Cardiac muscle cell (in vitro differentiated cells and primary cell): Measurements from ENCODE around the gene NYNRIN. TPM values are rescaled to one million over a fixed set of nuclear protein-coding genes. Genes with fewer than 3 reads are reported as not detected.
"Not testable (repeated sequence)": the region's sequence is repeated elsewhere in the genome, so short reads cannot be mapped to it uniquely, and the experiment has no call there.

Source experiments
- DNase-seq, 2 donors: peaks; one replicate each; pipeline versions ENCODE4 v3.0.0 to v3.0.0-alpha.2; 2010 to 2017; ENCODE audit warnings: low read depth in 1 of 2, low spot score in 1 of 2
- H3K27ac ChIP-seq: fragments of 200-600 bp; sonication (generic); 2 replicates; pipeline ENCODE4 v1.5.1; 2016
- H3K27me3 ChIP-seq: fragments of 200-600 bp; sonication (generic); 2 replicates; pipeline ENCODE4 v1.6.0; 2016; ENCODE audit warnings: control low read depth
- H3K36me3 ChIP-seq: fragments of 200-600 bp; sonication (generic); 2 replicates; pipeline ENCODE4 v1.5.1; 2016; ENCODE audit warnings: control low read depth
- H3K4me1 ChIP-seq: fragments of 200-600 bp; sonication (generic); 2 replicates; pipeline ENCODE4 v1.8.1; 2017; ENCODE audit warnings: low read depth, mild to moderate bottlenecking, mixed run types
- H3K4me3 ChIP-seq: fragments of 200-600 bp; sonication (generic); 2 replicates; pipeline ENCODE4 v1.5.1; 2016; ENCODE audit warnings: mild to moderate bottlenecking
- H3K9me3 ChIP-seq: fragments of 200-600 bp; sonication (generic); 2 replicates; pipeline ENCODE4 v1.5.1; 2017; ENCODE audit warnings: low read depth, mild to moderate bottlenecking, control low read depth
- polyA plus RNA-seq: library from polyadenylated mRNA; unstranded; fragments of >200 nt; fragmentation: Nextera tagmentation; extraction: Ambion mirVana; gene quantifications from 2 replicates; pipeline ENCODE4 v1.2.1, GENCODE V29; 2016
- total RNA-seq: library from RNA; depleted of rRNA; stranded (reverse); fragments of >200 nt; gene quantifications from 2 replicates; pipeline ENCODE4 v1.2.3, GENCODE V29; 2016
- TF ChIP-seq, protein P1 (sequence below): IDR thresholded peaks from 2 replicates; pipeline ENCODE4 v1.5.1; 2012; ENCODE audit warnings: low read depth, mild to moderate bottlenecking, low read length

The NYNRIN gene
- total RNA-seq (37.2 and 56.2 TPM in 2 replicates), polyA plus RNA-seq (21.3 and 30.7 TPM in 2 replicates)

DNA sequence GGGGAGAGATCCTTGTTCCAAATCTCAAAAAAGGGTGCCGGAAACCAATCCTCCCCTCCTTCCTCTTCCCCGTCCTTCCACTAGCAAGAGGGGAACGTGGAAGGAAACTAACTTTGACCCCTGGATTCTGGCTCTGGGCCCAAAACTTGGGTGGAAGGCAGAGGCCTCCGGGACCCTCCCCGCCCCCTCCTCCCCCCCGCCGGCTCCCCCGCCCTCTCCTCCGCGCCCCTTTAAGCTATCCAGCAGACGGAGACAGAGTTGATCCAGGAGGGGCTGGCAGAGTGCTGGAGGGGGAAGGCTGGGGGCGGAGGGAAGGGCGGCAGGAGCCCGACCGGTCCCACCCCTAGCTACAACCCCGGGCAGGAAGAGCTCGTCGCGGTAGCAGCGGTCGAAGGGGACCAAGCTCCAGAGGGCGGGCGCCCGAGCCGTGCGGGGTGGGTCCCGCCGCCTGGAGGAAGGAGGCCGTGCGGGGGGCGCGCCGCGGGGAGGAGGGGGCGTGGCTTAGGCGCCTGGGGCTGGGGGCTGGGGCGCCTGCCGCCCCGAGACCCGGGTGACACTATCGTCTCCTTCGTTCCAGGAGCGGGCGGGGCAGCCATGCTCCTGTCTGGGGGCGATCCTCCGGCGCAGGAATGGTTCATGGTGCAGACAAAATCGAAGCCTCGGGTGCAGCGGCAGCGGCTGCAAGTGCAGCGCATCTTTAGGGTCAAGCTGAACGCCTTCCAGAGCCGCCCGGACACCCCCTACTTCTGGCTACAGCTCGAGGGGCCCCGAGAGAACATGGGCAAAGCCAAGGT, at the start of gene NYNRIN:
Gene NYNRIN (plus strand): TSS at position 351 of the 794 bp plus-strand sequence. CDS start 244 bp downstream, at position 595.
- Histone ChIP-seq H3K9me3 (no peaks in the 10 kb centered on the region), H3K4me1 (peaks cover 35% of the 10 kb centered on the region), H3K27ac (peak within 1 kb of the TSS; percentile 69), H3K4me3 (peak within 1 kb of the TSS; percentile 61), H3K27me3 (no peaks in the 10 kb centered on the region), H3K36me3 (no peaks in the 10 kb centered on the region)
- DNase-seq = peak; percentile 79 to 82
- TF ChIP-seq, protein P1, sequence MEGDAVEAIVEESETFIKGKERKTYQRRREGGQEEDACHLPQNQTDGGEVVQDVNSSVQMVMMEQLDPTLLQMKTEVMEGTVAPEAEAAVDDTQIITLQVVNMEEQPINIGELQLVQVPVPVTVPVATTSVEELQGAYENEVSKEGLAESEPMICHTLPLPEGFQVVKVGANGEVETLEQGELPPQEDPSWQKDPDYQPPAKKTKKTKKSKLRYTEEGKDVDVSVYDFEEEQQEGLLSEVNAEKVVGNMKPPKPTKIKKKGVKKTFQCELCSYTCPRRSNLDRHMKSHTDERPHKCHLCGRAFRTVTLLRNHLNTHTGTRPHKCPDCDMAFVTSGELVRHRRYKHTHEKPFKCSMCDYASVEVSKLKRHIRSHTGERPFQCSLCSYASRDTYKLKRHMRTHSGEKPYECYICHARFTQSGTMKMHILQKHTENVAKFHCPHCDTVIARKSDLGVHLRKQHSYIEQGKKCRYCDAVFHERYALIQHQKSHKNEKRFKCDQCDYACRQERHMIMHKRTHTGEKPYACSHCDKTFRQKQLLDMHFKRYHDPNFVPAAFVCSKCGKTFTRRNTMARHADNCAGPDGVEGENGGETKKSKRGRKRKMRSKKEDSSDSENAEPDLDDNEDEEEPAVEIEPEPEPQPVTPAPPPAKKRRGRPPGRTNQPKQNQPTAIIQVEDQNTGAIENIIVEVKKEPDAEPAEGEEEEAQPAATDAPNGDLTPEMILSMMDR = no peak

DNA sequence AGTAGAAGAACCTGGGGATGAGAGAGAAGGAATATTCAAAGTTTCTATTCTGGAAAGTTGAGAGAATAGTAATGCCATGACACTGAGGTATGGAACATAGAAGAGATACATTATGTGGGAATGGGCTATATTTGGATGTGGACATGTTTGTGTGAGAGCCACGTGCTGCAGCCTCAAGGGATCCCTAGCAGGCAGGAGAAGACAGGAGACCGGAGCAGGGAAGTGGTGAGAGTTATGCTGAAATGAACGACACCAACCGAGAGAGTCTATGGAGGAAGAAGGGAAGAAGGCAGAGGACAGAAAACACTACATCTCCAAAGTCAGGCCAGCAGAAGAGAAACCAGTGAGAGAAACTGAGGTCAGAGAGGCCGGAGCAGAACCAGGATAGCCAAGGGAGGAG, 49.1 kb upstream of the NYNRIN start:
- H3K27me3 ChIP-seq = peaks cover 81% of the 10 kb centered on the region
- H3K9me3 ChIP-seq = no peaks in the 10 kb centered on the region
- H3K27ac ChIP-seq = no peak overlapping the region
- no peak overlapping the region for H3K4me3 ChIP-seq
- TF ChIP-seq, protein P1 = no peak
- DNase-seq = no peak
- H3K4me1 ChIP-seq = no peaks in the 10 kb centered on the region
- no peaks in the 10 kb centered on the region for H3K36me3 ChIP-seq

DNA sequence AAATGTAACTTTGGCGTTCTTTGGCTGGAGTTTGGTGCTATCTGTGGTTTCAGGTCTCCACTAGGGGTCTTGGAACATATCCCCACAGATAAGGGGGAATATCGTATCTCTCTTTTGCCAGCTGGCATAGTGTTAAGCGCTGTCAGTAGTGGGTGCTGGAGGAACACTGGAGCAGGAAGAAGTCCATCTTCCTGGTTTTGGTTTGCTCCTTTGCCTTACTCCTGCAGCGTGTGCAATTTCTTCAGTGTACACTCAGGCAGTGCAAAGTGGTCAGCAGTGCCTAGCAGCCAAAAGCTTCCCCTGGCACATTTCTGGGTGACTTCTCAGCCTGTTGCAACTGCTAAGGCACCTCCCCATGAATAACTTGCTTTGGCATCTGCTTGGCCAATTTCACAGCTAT, 47.3 kb upstream of the NYNRIN start:
- TF ChIP-seq, protein P1 = no peak
- Histone ChIP-seq H3K27ac (no peak overlapping the region), H3K4me3 (no peak overlapping the region), H3K9me3 (no peaks in the 10 kb centered on the region), H3K27me3 (peaks cover 69% of the 10 kb centered on the region), H3K4me1 (no peaks in the 10 kb centered on the region), H3K36me3 (no peaks in the 10 kb centered on the region)
- DNase-seq = peak in 1 of 2 donors; percentile 63

DNA sequence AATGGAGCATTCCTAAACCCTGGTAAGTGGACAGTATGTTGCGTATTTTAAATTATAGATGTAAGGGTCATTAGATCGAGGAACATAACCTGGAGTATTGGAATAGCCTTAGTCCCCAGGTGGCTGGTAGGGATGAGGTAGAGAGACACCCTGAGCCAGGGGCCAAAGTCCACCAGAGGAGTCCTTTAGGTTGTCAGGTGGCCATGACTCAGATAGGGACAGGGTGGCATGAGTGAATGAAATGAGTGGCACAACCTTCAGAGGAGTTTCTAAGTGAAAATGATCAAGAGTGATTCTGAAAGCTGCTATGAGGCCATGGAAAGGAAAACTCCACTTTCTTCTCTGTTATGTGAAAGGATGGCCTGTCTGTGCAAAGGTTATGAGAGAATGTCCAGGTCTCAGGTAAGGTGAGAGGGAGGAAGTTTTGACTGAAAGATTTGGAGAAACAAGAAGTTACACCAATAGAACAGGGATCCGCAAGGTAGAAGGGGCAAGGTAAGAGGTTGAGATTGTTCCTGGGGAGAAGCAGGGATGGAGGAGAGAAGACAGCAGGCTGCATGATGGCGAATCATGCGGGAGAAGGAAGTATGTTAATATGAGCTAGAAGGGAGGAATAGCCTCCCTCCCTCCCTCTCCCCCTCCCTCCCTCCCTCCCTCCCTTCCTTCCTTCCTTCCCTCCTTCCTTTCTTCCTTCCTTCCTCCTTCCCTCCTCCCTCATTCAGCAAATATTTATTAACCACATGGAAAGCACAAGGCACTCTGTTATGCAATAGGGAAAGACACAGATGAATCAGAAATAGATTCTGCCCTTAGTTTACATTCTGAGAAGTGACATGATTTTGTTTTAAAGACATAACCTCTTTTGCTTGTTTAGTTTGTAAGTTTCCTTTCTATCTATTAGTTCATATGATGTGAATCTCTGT, 45.0 kb upstream of the NYNRIN start:
- H3K4me1 ChIP-seq = no peaks in the 10 kb centered on the region
- no peaks in the 10 kb centered on the region for H3K36me3 ChIP-seq
- H3K27ac ChIP-seq = no peak overlapping the region
- H3K4me3 ChIP-seq = no peak overlapping the region
- H3K27me3 ChIP-seq = peaks cover 63% of the 10 kb centered on the region
- peak in 1 of 2 donors; percentile 56 for DNase-seq
- no peaks in the 10 kb centered on the region for H3K9me3 ChIP-seq
- TF ChIP-seq, protein P1 = no peak

DNA sequence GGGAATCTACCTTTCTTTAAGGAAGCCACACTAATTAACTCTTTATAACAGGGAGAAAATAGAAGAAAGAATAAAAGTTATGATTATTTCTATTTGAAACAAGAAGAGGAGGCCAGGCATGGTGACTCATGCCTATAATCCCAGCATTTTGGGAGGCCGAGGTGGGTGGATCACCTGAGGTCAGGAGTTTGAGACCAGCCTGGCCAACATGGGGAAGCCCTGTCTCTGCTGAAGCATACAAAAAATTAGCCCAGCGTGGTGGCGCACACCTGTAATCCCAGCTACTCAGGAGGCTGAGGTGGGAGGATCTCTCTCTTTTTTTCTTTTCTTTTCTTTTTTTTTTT, 44.3 kb upstream of the NYNRIN start:
- not testable (repeated sequence) for H3K4me1 ChIP-seq, H3K9me3 ChIP-seq, DNase-seq, H3K4me3 ChIP-seq, H3K27ac ChIP-seq, H3K36me3 ChIP-seq
- H3K27me3 ChIP-seq = peaks cover 58% of the 10 kb centered on the region
